ENCODE data around the gene MORN1. TPM values are rescaled to one million over a fixed set of nuclear protein-coding genes. Genes with fewer than 3 reads are reported as not detected.

The MORN1 gene
- total RNA-seq, 1 donor from 2014 or later, result 35.3 TPM

DNA sequence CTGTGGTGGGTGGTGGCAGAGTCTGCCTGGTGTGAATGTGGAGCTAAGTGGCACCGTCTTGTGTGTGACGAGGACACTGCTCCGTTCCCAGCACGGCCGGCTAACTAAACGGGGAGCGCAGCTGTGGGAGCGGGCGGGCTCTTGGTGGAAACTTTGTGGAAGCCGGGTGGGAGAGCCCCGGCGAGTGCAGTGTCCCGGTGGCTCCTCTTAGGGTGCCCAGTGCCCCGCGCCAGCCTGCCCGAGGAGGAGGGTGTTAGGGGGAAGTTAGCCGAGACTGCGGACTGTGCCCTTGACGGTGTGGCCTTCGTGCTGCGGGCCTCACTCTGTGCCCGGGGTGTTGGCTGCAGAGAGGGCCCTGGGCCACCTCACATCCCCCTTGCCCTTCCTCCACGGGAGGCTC is 11.1 kb upstream of the MORN1 start:
- no peaks in the 10 kb centered on the region for H3K27me3 Mint-ChIP-seq
- TF ChIP-seq, protein P1, sequence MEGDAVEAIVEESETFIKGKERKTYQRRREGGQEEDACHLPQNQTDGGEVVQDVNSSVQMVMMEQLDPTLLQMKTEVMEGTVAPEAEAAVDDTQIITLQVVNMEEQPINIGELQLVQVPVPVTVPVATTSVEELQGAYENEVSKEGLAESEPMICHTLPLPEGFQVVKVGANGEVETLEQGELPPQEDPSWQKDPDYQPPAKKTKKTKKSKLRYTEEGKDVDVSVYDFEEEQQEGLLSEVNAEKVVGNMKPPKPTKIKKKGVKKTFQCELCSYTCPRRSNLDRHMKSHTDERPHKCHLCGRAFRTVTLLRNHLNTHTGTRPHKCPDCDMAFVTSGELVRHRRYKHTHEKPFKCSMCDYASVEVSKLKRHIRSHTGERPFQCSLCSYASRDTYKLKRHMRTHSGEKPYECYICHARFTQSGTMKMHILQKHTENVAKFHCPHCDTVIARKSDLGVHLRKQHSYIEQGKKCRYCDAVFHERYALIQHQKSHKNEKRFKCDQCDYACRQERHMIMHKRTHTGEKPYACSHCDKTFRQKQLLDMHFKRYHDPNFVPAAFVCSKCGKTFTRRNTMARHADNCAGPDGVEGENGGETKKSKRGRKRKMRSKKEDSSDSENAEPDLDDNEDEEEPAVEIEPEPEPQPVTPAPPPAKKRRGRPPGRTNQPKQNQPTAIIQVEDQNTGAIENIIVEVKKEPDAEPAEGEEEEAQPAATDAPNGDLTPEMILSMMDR (IDR thresholded peaks at IDR 0.05; ENCODE audit: unreplicated experiment), result no peak
- H3K4me3 Mint-ChIP-seq (ENCODE audit: low read depth), result no peak overlapping the region
- H3K4me1 Mint-ChIP-seq (ENCODE audit: low read depth), result no peaks in the 10 kb centered on the region
- peaks cover 18% of the 10 kb centered on the region for H3K36me3 Mint-ChIP-seq (ENCODE audit: insufficient read depth)
- H3K9me3 Mint-ChIP-seq (ENCODE audit: low read depth), result no peaks in the 10 kb centered on the region
- H3K27ac Mint-ChIP-seq, result no peak overlapping the region
- no peak for DNase-seq (ENCODE audit: low spot score, unreplicated experiment)

DNA sequence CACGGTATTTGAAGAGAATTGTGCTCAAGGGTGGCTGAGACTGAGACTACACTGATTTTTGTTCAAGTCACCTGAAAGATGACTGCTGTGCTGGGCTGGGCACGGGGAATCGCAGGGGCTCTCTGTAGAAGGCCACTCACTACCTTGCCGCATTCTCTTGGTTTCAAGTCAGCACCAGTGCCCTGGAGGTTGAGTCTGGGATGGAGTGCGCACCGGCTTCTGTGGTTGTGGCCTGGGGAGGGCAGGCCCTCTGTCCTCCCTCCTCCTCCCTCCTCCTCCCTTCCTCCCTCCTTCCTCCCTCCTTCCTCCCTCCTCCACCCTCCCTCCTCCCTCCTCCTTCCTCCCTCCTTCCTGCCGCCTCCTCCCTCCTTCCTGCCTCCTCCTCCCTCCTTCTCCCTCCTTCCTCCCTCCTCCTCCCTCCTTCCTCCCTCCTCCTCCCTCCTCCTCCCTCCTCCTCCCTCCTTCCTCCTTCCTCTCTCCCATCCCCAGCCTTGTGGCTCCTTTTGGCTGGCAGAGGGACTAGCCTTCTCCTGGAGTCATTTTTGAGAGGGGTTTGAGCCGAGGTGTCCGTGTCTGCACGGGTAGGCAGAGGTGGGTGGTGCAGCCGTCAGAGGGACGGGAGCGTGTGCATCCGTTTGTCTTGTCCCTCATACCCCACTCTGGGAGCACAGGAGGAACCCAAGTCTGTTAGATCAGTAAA is 9.7 kb upstream of the MORN1 start:
- H3K4me1 Mint-ChIP-seq (ENCODE audit: low read depth), result no peaks in the 10 kb centered on the region

DNA sequence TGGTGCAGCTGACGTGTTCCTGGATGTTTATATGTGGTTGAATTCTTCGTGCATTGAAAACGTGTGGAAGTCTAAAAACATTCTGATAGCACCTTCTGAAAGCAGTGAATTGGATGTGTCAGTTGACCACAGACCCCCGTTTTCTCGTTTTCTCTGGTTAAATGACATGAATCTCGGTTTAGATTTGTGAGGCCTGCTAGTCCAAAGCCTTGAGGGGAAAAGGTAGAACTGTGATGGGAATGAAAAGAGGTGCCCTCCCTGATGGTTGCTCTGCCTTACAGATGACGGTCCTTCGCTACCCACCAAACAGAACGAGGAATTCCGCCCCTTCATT is 9.2 kb upstream of the MORN1 start:
- Mint-ChIP-seq H3K27me3 (no peaks in the 10 kb centered on the region), H3K36me3 (ENCODE audit: insufficient read depth) (peaks cover 15% of the 10 kb centered on the region), H3K4me1 (ENCODE audit: low read depth) (no peaks in the 10 kb centered on the region), H3K9me3 (ENCODE audit: low read depth) (no peaks in the 10 kb centered on the region), H3K4me3 (ENCODE audit: low read depth) (no peak overlapping the region), H3K27ac (no peak overlapping the region)
- TF ChIP-seq, protein P1 (IDR thresholded peaks at IDR 0.05; ENCODE audit: unreplicated experiment), result no peak
- no peak for DNase-seq (ENCODE audit: low spot score, unreplicated experiment)

More for the DNA sequence above, 9.7 kb upstream of the MORN1 start:
- no peak for DNase-seq (ENCODE audit: low spot score, unreplicated experiment)
- H3K4me3 Mint-ChIP-seq (ENCODE audit: low read depth), result no peak overlapping the region
- TF ChIP-seq, protein P1 (IDR thresholded peaks at IDR 0.05; ENCODE audit: unreplicated experiment), result no peak
- H3K9me3 Mint-ChIP-seq (ENCODE audit: low read depth), result no peaks in the 10 kb centered on the region
- peaks cover 17% of the 10 kb centered on the region for H3K36me3 Mint-ChIP-seq (ENCODE audit: insufficient read depth)
- no peaks in the 10 kb centered on the region for H3K27me3 Mint-ChIP-seq
- H3K27ac Mint-ChIP-seq, result no peak overlapping the region

DNA sequence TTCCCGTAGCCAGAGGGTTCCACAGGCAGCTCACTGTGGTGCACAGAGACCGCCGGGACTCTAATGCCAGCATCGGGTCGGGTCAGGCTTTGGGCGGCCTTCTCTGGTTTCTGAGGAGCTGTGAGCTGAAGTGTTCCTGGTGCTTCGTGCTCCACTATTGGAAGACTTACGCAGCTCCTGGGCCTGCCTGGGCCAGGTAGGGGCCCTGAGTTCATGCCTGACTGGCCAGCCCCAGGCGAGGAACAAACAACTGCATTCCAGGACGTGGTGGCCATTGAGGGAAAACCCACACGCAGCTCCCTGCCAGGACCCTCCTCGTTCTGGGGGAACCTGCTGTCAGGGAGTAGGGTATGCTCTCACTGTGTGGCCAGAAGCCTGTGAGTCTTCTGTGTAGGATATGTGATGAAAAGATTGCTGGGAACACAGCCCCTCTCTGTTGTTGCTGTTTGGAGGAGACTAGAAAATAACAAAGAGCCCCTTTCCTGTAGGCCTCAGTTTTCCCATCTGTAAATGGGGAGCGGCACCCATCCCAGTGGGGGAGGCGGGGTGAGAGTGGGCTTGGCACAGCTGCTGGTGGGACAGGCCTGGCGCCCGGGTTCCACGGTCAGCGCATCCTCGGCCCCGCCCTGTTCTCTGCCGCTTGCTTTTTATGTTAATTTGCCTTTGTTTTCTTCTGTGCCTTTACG is 8.7 kb upstream of the MORN1 start:
- TF ChIP-seq, protein P1 (IDR thresholded peaks at IDR 0.05; ENCODE audit: unreplicated experiment), result no peak
- H3K36me3 Mint-ChIP-seq (ENCODE audit: insufficient read depth), result peaks cover 14% of the 10 kb centered on the region

DNA sequence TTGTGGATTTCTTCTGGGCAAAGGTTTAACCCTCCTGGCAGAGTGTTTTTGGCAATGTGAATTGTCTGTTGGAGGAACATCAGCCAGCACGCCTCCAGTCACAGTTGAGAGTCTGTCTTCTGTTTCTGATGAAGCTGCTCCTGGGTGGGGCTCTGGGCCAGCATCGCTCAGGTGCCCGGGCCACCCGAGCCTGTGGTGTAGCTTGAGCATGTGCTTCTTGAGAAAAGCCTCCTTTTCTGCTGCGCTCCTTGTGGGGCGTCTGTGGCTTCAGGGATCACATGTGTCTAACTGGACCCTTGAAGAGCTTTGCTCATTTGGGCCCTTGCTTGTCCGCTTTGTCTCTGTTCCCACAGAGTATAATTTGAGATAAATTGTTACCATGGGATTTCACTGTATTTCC is 7.5 kb upstream of the MORN1 start:
- Mint-ChIP-seq H3K27ac (no peak overlapping the region), H3K9me3 (ENCODE audit: low read depth) (no peaks in the 10 kb centered on the region), H3K4me3 (ENCODE audit: low read depth) (no peak overlapping the region), H3K27me3 (no peaks in the 10 kb centered on the region), H3K36me3 (ENCODE audit: insufficient read depth) (peaks cover 14% of the 10 kb centered on the region), H3K4me1 (ENCODE audit: low read depth) (no peaks in the 10 kb centered on the region)
- TF ChIP-seq, protein P1 (IDR thresholded peaks at IDR 0.05; ENCODE audit: unreplicated experiment), result no peak
- no peak for DNase-seq (ENCODE audit: low spot score, unreplicated experiment)

More for the DNA sequence above, 8.7 kb upstream of the MORN1 start:
- Mint-ChIP-seq H3K27me3 (no peaks in the 10 kb centered on the region), H3K27ac (no peak overlapping the region), H3K4me1 (ENCODE audit: low read depth) (no peaks in the 10 kb centered on the region), H3K9me3 (ENCODE audit: low read depth) (no peaks in the 10 kb centered on the region), H3K4me3 (ENCODE audit: low read depth) (no peak overlapping the region)
- no peak for DNase-seq (ENCODE audit: low spot score, unreplicated experiment)
